Endothelial cell of umbilical vein (primary cell): ENCODE results near the gene OXNAD1. TPM values are rescaled to one million over a fixed set of nuclear protein-coding genes. Genes with fewer than 3 reads are reported as not detected.

Experiments used
- BruUV-seq: library from RNA; stranded (reverse); fragments of 400-500 nt; replicated peaks from 2 replicates; lab custom pipeline; 2021; lab: Mats Ljungman, UMichigan
- CTCF ChIA-PET: fragments of 300-600, 350-600 bp; sonication (Branson Sonifier 250); formaldehyde crosslinking; loops from one replicate; lab custom pipeline; 2021; ENCODE audit warnings: antibody characterized with exemption, inconsistent platforms; lab: Charles Lee
- POLR2A ChIA-PET: fragments of 300-600, 350-600 bp; sonication (Branson Sonifier 250); formaldehyde crosslinking; loops from one replicate; lab custom pipeline; 2021; ENCODE audit warnings: antibody characterized with exemption, inconsistent platforms; lab: Charles Lee
- DNase-seq: peaks from one replicate; pipeline ENCODE4 v3.0.0-alpha.2; 2011; ENCODE audit warnings: low read depth, low spot score
- FAIRE-seq: peaks from 2 replicates; lab custom pipeline; 2011; peaks lifted over from hg19 to GRCh38; lab: Jason Lieb, UNC
- H2AFZ ChIP-seq: 2 replicates; pipeline ENCODE4 v1.6.0; 2012; ENCODE audit warnings: low read depth, low read length, control low read depth, inconsistent platforms
- H3K27ac ChIP-seq: 2 replicates; pipeline ENCODE4 v1.5.1; 2011; ENCODE audit warnings: low read depth, mild to moderate bottlenecking, control low read depth, low read length, moderate library complexity; ENCODE audit not compliant: insufficient read depth
- H3K27me3 ChIP-seq, 2 experiments: 2 replicates each; pipeline versions ENCODE4 v1.6.0 to v1.6.1; 2011; ENCODE audit warnings: low read length in 2 of 2, mixed read lengths in 1 of 2; ENCODE audit not compliant: control insufficient read depth in 2 of 2, insufficient read depth in 2 of 2
- H3K36me3 ChIP-seq, 2 experiments: 2 replicates in 1 of 2; 3 replicates in 1 of 2; pipeline ENCODE4 v1.5.1; 2011; ENCODE audit warnings: low read length in 2 of 2, mild to moderate bottlenecking in 1 of 2, moderate library complexity in 1 of 2; ENCODE audit not compliant: control insufficient read depth in 2 of 2, insufficient read depth in 2 of 2; ENCODE audit errors: extremely low read depth in 1 of 2
- H3K4me1 ChIP-seq: 3 replicates; pipeline ENCODE4 v1.5.1; 2011; ENCODE audit warnings: mild to moderate bottlenecking, low read length; ENCODE audit not compliant: control insufficient read depth, insufficient read depth; ENCODE audit errors: extremely low read depth
- H3K4me2 ChIP-seq: 2 replicates; pipeline ENCODE4 v1.6.1; 2011; ENCODE audit warnings: low read length, control low read depth, mixed read lengths; ENCODE audit not compliant: insufficient read depth
- H3K4me3 ChIP-seq, 3 experiments: fragments of 200-600 bp in 1 of 3; sonication (generic), shearing (Covaris generic) in 1 of 3; replicated peaks in 1 of 3; 2 replicates each; pipeline ENCODE4 v1.5.1; 2011 to 2016; ENCODE audit warnings: control low read depth in 3 of 3, low read length in 3 of 3, mild to moderate bottlenecking in 2 of 3, inconsistent platforms in 1 of 3, low read depth in 1 of 3, moderate library complexity in 1 of 3; ENCODE audit not compliant: insufficient read depth in 1 of 3
- H3K79me2 ChIP-seq: 2 replicates; pipeline ENCODE4 v1.6.0; 2012; ENCODE audit warnings: low read length, inconsistent platforms; ENCODE audit not compliant: control insufficient read depth, insufficient read depth
- H3K9ac ChIP-seq: replicated peaks from 2 replicates; pipeline ENCODE3; 2011; ENCODE audit warnings: low read length, control low read depth; ENCODE audit not compliant: insufficient read depth; ENCODE audit errors: extremely low read depth
- H3K9me1 ChIP-seq: replicated peaks from 3 replicates; pipeline ENCODE4 v1.6.0; 2011; ENCODE audit warnings: mild to moderate bottlenecking, low read length; ENCODE audit not compliant: control insufficient read depth, insufficient read depth; ENCODE audit errors: extremely low read depth
- H3K9me3 ChIP-seq: replicated peaks from 2 replicates; pipeline ENCODE4 v1.5.1; 2012; ENCODE audit warnings: low read length, inconsistent platforms; ENCODE audit not compliant: control insufficient read depth, insufficient read depth
- H4K20me1 ChIP-seq: replicated peaks from 2 replicates; pipeline ENCODE3; 2011; ENCODE audit warnings: mild to moderate bottlenecking, low read length; ENCODE audit not compliant: control insufficient read depth, insufficient read depth; ENCODE audit errors: extremely low read depth
- CTCF ChIP-seq, 2 donors: IDR thresholded peaks; 1 replicate in 1 of 2; 2 replicates in 1 of 2; pipeline ENCODE4 v1.5.1; 2011; ENCODE audit warnings: low read length in 2 of 2, mild to moderate bottlenecking in 2 of 2, moderate library complexity in 2 of 2, control low read depth in 1 of 2, inconsistent platforms in 1 of 2, low read depth in 1 of 2; ENCODE audit not compliant: insufficient read depth in 1 of 2; ENCODE audit errors: extremely low read depth in 1 of 2
- EZH2 ChIP-seq: IDR thresholded peaks from 2 replicates; pipeline ENCODE4 v1.6.1; 2012; ENCODE audit warnings: borderline replicate concordance, low read depth, mild to moderate bottlenecking, moderate library complexity, low read length, inconsistent platforms; ENCODE audit not compliant: severe bottlenecking
- FOS ChIP-seq: IDR thresholded peaks from 2 replicates; pipeline ENCODE4 v1.6.1; 2011; ENCODE audit warnings: mild to moderate bottlenecking, low read length, moderate library complexity, borderline replicate concordance; ENCODE audit not compliant: insufficient read depth
- GATA2 ChIP-seq: IDR thresholded peaks from 2 replicates; pipeline ENCODE4 v1.7.0; 2011; ENCODE audit warnings: low read depth, mild to moderate bottlenecking, moderate library complexity, mixed read lengths, low read length; ENCODE audit not compliant: insufficient read length, insufficient read depth
- JUN ChIP-seq: IDR thresholded peaks from 2 replicates; pipeline ENCODE4 v1.6.1; 2011; ENCODE audit warnings: borderline replicate concordance, low read depth; ENCODE audit not compliant: insufficient read length, insufficient read depth
- MAX ChIP-seq: IDR thresholded peaks from 2 replicates; pipeline ENCODE4 v1.6.1; 2011; ENCODE audit not compliant: insufficient read depth, insufficient read length
- MYC ChIP-seq: IDR thresholded peaks from one replicate; pipeline ENCODE4 v1.6.1; 2011; ENCODE audit warnings: mild to moderate bottlenecking, low read depth, low read length
- POLR2A ChIP-seq: IDR thresholded peaks from 2 replicates; pipeline ENCODE4 v1.6.1; 2012; ENCODE audit warnings: low read depth, mild to moderate bottlenecking, control low read depth, low read length
- POLR2AphosphoS5 ChIP-seq: IDR thresholded peaks from 2 replicates; pipeline ENCODE4 v1.6.1; 2012; ENCODE audit warnings: low read depth, mild to moderate bottlenecking, control low read depth, low read length, moderate library complexity; ENCODE audit not compliant: insufficient read depth
- dilution Hi-C: fragments of 300-500 bp; cut with MboI; formaldehyde crosslinking; loops from one replicate; pipeline ENCODE4 v1.15.0; 2019; ENCODE audit warnings: low sequenced_read_pairs; ENCODE audit not compliant: extremely low pct_ligation_motif_present
- intact Hi-C: fragments of 100-400 bp; cut with micrococcal nuclease; formaldehyde crosslinking; loops from one replicate; pipeline ENCODE4 v1.10.0; 2022
- polyA plus RNA-seq, 4 experiments: library from polyadenylated mRNA; depleted of rRNA in 3 of 4; stranded (reverse) in 3 of 4; unstranded in 1 of 4; fragments of >200 nt; gene quantifications; 2 replicates each; pipeline versions ENCODE4 v1.2.1 to v1.2.3, GENCODE V29; 2011 to 2012; ENCODE audit warnings: missing spikeins in 1 of 4
- total RNA-seq: library from RNA; stranded (reverse); gene quantifications from 2 replicates; pipeline ENCODE4 v1.2.3, GENCODE V29; 2021

Gene OXNAD1
- total and polyA plus RNA-seq, 2 donors (not counting 3 experiments of a cell fraction or from before 2014, with no cell fraction given) = 5.5 to 9.7 TPM

- POLR2A ChIA-PET = interaction anchor here (0.5 to 0.6 kb wide), 2 partner anchors 215 to 659 kb away, joined by 4 to 12 read pairs; no protein-coding TSS in a partner anchor
- H3K27ac ChIP-seq = peak overlapping the region; percentile 80
- CTCF ChIA-PET = interaction anchor here (1.1 to 5.9 kb wide), 6 partner anchors 15 to 634 kb away, joined by 3 to 70 read pairs (median 6); no protein-coding TSS in a partner anchor
- FAIRE-seq (no peak), DNase-seq (no peak)
- H3K4me3 ChIP-seq = peak overlapping the region; percentile 66 to 93 (median 72)
- no peaks in the 10 kb centered on the region for H3K9me3 ChIP-seq
- peak; percentile 9 for TF ChIP-seq POLR2A
- no peak for TF ChIP-seq MAX
- H3K27me3 ChIP-seq = no peaks in the 10 kb centered on the region
- intact Hi-C loops = loop anchor here (1.0 kb wide), 2 partner anchors 12 to 247 kb away; no protein-coding TSS in a partner anchor
- peak overlapping the region; percentile 90 for H3K9ac ChIP-seq
- peak overlapping the region; percentile 92 for H3K4me2 ChIP-seq
- no peaks in the 10 kb centered on the region for H4K20me1 ChIP-seq
- peak overlapping the region; percentile 95 for H2AFZ ChIP-seq
- H3K79me2 ChIP-seq = peaks cover 51% of the 10 kb centered on the region
- dilution Hi-C loops = no loop called here
- peaks cover 23% of the 10 kb centered on the region for H3K4me1 ChIP-seq
- TSS peak; percentile 78 for BruUV-seq
- peaks cover 0 to under 1% of the 10 kb centered on the region in 2 experiments for H3K36me3 ChIP-seq
- H3K9me1 ChIP-seq = no peaks in the 10 kb centered on the region
These were observed 409 bp downstream of the OXNAD1 start for GRCh38 chr3:16265455-16265786.

- intact Hi-C loops = no loop called here
- Histone ChIP-seq H3K4me1 (peaks cover 23% of the 10 kb centered on the region), H3K27ac (no peak overlapping the region), H3K9ac (no peak overlapping the region), H3K79me2 (peaks cover 47% of the 10 kb centered on the region), H4K20me1 (no peaks in the 10 kb centered on the region), H2AFZ (no peak overlapping the region), H3K4me3 (no peak overlapping the region), H3K9me3 (no peaks in the 10 kb centered on the region), H3K4me2 (no peak overlapping the region), H3K36me3 (peaks cover 0 to 5% of the 10 kb centered on the region in 2 experiments), H3K9me1 (no peaks in the 10 kb centered on the region), H3K27me3 (no peaks in the 10 kb centered on the region)
- ChIA-PET CTCF (interaction anchor here (1.7 to 5.9 kb wide), 4 partner anchors 23 to 287 kb away, joined by 5 to 70 read pairs (median 38); no protein-coding TSS in a partner anchor), POLR2A (no interaction called here)
- DNase-seq (no peak), FAIRE-seq (no peak)
- BruUV-seq = no TSS peak
- dilution Hi-C loops = no loop called here
- no peak for TF ChIP-seq JUN
- no peak for TF ChIP-seq MAX
- no peak for TF ChIP-seq MYC
- no peak for TF ChIP-seq GATA2
- TF ChIP-seq POLR2AphosphoS5 = no peak
- TF ChIP-seq EZH2 = no peak
- no peak for TF ChIP-seq CTCF (IDR thresholded peaks at IDR 0.05; ENCODE audit: extremely low read depth in 1 of 2, insufficient read depth in 1 of 2, low read depth in 1 of 2, low read length in 2 of 2)
- TF ChIP-seq POLR2A = no peak
- TF ChIP-seq FOS = no peak
These were observed 1.7 kb downstream of the OXNAD1 start for GRCh38 chr3:16266714-16267113.
